ENCODE results near the gene FCN2. TPM values are rescaled to one million over a fixed set of nuclear protein-coding genes. Genes with fewer than 3 reads are reported as not detected.

The FCN2 gene
- polyA plus RNA-seq, 1 of the 3 experiments (the other 2 are of a cell fraction), result not detected

GRCh38 chr9:134909511-134910481, 29.2 kb downstream of the FCN2 start:
- H3F3A ChIP-seq (replicated peaks; ENCODE audit: insufficient read depth), result no peaks in the 10 kb centered on the region
- H3K27me3 ChIP-seq (ENCODE audit: insufficient read depth), result no peaks in the 10 kb centered on the region
- H3K9ac ChIP-seq, result no peak overlapping the region
- ChIA-PET POLR2A (no interaction called here), CTCF (interaction anchor here (1.4 to 1.6 kb wide), 2 partner anchors 12 to 168 kb away, joined by 3 to 4 read pairs; no protein-coding TSS in a partner anchor)
- no peak overlapping the region for H3K4me3 ChIP-seq (ENCODE audit: low read depth in 2 of 2, low read length in 1 of 2)
- H2AFZ ChIP-seq (ENCODE audit: low read depth), result no peak overlapping the region
- H3K9me2 ChIP-seq, result no peaks in the 10 kb centered on the region
- TF ChIP-seq POLR2AphosphoS5 (IDR thresholded peaks at IDR 0.05; ENCODE audit: low read depth, low read length) (no peak), TAF1 (IDR thresholded peaks at IDR 0.05; ENCODE audit: borderline replicate concordance, low read depth, low read length) (no peak), RAD21 (IDR thresholded peaks at IDR 0.05; ENCODE audit: low read length) (no peak), SIN3A (IDR thresholded peaks at IDR 0.05; ENCODE audit: borderline replicate concordance, low read depth, low read length) (no peak), FOSL2 (IDR thresholded peaks at IDR 0.05; ENCODE audit: borderline replicate concordance, low read depth) (no peak), YY1 (IDR thresholded peaks at IDR 0.05; ENCODE audit: low read depth) (no peak), ZBTB33 (IDR thresholded peaks at IDR 0.05; ENCODE audit: borderline replicate concordance, low read depth) (no peak), FOXJ3 (CRISPR knock-in tag; IDR thresholded peaks at IDR 0.05) (no peak), NRF1 (IDR thresholded peaks at IDR 0.05; ENCODE audit: low read depth, low read length) (no peak), MXI1 (IDR thresholded peaks at IDR 0.05; ENCODE audit: low read depth, low read length) (no peak), ELF1 (IDR thresholded peaks at IDR 0.05) (no peak), CHD2 (IDR thresholded peaks at IDR 0.05; ENCODE audit: low read length, partially characterized antibody) (no peak), MAX (IDR thresholded peaks at IDR 0.05; ENCODE audit: low read depth) (no peak), RCOR1 (IDR thresholded peaks at IDR 0.05; ENCODE audit: low read length) (no peak), MEF2A (IDR thresholded peaks at IDR 0.05; ENCODE audit: borderline replicate concordance, low read depth) (no peak), GABPA (IDR thresholded peaks at IDR 0.05; ENCODE audit: low read depth) (no peak)
- TF ChIP-seq, protein P1, sequence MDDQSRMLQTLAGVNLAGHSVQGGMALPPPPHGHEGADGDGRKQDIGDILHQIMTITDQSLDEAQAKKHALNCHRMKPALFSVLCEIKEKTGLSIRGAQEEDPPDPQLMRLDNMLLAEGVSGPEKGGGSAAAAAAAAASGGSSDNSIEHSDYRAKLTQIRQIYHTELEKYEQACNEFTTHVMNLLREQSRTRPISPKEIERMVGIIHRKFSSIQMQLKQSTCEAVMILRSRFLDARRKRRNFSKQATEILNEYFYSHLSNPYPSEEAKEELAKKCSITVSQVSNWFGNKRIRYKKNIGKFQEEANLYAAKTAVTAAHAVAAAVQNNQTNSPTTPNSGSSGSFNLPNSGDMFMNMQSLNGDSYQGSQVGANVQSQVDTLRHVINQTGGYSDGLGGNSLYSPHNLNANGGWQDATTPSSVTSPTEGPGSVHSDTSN (IDR thresholded peaks at IDR 0.05), result no peak
- TF ChIP-seq, protein P2, sequence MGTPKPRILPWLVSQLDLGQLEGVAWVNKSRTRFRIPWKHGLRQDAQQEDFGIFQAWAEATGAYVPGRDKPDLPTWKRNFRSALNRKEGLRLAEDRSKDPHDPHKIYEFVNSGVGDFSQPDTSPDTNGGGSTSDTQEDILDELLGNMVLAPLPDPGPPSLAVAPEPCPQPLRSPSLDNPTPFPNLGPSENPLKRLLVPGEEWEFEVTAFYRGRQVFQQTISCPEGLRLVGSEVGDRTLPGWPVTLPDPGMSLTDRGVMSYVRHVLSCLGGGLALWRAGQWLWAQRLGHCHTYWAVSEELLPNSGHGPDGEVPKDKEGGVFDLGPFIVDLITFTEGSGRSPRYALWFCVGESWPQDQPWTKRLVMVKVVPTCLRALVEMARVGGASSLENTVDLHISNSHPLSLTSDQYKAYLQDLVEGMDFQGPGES (IDR thresholded peaks at IDR 0.05; ENCODE audit: low read depth, low read length), result no peak
- TF ChIP-seq, protein P3, sequence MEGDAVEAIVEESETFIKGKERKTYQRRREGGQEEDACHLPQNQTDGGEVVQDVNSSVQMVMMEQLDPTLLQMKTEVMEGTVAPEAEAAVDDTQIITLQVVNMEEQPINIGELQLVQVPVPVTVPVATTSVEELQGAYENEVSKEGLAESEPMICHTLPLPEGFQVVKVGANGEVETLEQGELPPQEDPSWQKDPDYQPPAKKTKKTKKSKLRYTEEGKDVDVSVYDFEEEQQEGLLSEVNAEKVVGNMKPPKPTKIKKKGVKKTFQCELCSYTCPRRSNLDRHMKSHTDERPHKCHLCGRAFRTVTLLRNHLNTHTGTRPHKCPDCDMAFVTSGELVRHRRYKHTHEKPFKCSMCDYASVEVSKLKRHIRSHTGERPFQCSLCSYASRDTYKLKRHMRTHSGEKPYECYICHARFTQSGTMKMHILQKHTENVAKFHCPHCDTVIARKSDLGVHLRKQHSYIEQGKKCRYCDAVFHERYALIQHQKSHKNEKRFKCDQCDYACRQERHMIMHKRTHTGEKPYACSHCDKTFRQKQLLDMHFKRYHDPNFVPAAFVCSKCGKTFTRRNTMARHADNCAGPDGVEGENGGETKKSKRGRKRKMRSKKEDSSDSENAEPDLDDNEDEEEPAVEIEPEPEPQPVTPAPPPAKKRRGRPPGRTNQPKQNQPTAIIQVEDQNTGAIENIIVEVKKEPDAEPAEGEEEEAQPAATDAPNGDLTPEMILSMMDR (IDR thresholded peaks at IDR 0.05), result no peak
- TF ChIP-seq, protein P4, sequence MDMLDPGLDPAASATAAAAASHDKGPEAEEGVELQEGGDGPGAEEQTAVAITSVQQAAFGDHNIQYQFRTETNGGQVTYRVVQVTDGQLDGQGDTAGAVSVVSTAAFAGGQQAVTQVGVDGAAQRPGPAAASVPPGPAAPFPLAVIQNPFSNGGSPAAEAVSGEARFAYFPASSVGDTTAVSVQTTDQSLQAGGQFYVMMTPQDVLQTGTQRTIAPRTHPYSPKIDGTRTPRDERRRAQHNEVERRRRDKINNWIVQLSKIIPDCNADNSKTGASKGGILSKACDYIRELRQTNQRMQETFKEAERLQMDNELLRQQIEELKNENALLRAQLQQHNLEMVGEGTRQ (IDR thresholded peaks at IDR 0.05; ENCODE audit: borderline replicate concordance, low read depth, low read length), result no peak
- DNase-seq, result peak; percentile 5
- no peaks in the 10 kb centered on the region for H3K36me3 ChIP-seq (replicated peaks in 1 of 2; ENCODE audit: control insufficient read depth in 1 of 2, insufficient read depth in 2 of 2, low read length in 1 of 2)
- H3K79me2 ChIP-seq (ENCODE audit: insufficient read depth), result no peaks in the 10 kb centered on the region
- H3K4me1 ChIP-seq (ENCODE audit: control insufficient read depth in 1 of 2, insufficient read depth in 2 of 2, low read depth in 1 of 2, low read length in 1 of 2), result no peaks in the 10 kb centered on the region
- H3K4me2 ChIP-seq, result no peak overlapping the region
- H3K9me3 ChIP-seq, result no peaks in the 10 kb centered on the region
- H4K20me1 ChIP-seq (ENCODE audit: insufficient read depth), result no peaks in the 10 kb centered on the region
- WGBS (ENCODE audit: low lambda C conversion rate), result 46% methylated on average over 22 of the region's 24 CpGs
- no peak overlapping the region for H3K27ac ChIP-seq (ENCODE audit: low read depth in 2 of 2, low read length in 1 of 2)
